Measurements from ENCODE around the gene MTX2.

DNA sequence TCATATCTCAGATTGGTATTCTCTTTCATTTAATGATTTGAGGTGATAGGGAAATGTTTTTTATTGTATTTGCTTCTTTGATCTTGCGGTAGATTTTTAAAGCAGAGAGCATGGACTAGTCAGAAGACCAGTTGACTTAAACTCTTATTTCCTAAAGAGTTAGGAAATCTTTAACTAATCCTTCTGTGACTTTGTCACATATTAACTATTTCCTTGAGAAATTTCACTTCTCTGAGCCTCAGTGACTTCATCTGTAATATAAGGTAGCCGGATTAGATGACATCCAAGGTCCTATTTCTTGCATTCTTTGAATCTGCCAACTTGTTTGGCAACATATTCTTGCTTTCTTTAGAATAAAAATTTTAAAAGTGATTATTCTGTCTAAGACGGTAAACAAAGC lies 55.6 kb downstream of the MTX2 start:
- TF ChIP-seq EZH2 (IDR thresholded peaks at IDR 0.05): no peak
- TF ChIP-seq POLR2AphosphoS5 (IDR thresholded peaks at IDR 0.05; ENCODE audit: borderline replicate concordance, low read depth, low read length): no peak
- TF ChIP-seq FOXP2 (optimal IDR thresholded peaks at IDR 0.05; ENCODE audit: control extremely low read depth, extremely low read length, insufficient read depth): no peak

Measured in SK-N-MC (cell line).